ENCODE data around the gene WIPF3. TPM values are rescaled to one million over a fixed set of nuclear protein-coding genes. Genes with fewer than 3 reads are reported as not detected.

Gene WIPF3
- total RNA-seq, 2 donors from 2014 or later: 5.2 to 7.2 TPM

DNA sequence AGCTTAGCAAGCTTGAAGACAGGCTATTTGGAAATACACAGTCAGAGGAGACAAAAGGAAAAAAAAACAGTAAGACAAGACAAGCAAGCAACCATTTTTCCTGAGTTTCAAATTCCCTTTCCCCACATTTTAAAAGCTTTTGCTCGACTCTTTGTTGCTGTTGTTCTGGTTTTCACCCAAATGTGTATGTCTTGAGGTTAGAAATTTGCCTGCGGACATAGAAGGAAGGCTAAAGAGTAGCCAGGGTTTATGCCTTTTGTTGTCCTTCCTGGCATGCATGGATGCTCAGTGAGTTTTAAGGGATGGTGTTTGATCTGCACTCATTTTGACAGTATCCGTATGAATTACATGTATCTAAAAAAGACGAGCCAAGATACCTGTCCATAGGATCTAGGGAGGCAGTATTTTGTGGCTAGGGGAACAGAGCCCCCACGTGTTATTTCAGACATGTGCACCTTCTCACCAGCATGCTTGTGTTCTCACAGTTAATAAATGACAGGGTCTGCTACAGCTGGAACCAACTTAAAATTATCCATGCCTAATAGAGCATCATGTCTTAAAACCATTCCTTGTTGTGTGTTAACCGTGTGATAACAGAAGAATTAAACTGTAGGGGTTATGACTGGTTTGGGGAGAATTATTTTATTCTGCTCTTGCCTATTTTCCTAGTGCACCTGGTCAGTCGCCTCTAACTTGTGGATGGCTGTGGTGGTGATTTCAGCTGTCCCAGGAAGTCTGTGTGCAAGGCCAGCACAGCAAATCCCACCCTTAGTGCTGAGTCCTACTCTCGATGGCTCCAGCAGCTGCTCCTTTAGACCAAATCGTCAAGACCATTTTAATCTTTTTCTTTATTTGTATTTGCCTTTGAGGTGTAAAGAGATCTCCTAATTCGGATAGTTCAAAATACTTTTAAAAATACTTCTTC is 9.1 kb downstream of the WIPF3 start:
- H3K36me3 ChIP-seq (ENCODE audit: control insufficient read depth, insufficient read depth, low read length): no peaks in the 10 kb centered on the region
- TF ChIP-seq, protein P1, sequence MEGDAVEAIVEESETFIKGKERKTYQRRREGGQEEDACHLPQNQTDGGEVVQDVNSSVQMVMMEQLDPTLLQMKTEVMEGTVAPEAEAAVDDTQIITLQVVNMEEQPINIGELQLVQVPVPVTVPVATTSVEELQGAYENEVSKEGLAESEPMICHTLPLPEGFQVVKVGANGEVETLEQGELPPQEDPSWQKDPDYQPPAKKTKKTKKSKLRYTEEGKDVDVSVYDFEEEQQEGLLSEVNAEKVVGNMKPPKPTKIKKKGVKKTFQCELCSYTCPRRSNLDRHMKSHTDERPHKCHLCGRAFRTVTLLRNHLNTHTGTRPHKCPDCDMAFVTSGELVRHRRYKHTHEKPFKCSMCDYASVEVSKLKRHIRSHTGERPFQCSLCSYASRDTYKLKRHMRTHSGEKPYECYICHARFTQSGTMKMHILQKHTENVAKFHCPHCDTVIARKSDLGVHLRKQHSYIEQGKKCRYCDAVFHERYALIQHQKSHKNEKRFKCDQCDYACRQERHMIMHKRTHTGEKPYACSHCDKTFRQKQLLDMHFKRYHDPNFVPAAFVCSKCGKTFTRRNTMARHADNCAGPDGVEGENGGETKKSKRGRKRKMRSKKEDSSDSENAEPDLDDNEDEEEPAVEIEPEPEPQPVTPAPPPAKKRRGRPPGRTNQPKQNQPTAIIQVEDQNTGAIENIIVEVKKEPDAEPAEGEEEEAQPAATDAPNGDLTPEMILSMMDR (conservative IDR thresholded peaks at IDR 0.05): no peak
- no peak overlapping the region for H3K4me3 ChIP-seq (ENCODE audit: low read length)
- no peaks in the 10 kb centered on the region for H3K4me1 ChIP-seq (ENCODE audit: control insufficient read depth, insufficient read depth, low read length)
- no peak overlapping the region for H3K27ac Mint-ChIP-seq
- no peaks in the 10 kb centered on the region for H3K36me3 Mint-ChIP-seq (ENCODE audit: low read depth)
- 87 to 89% methylated on average over 5 to 9 of the region's 10 CpGs for WGBS, 2 experiments (ENCODE audit: insufficient coverage in 1 of 2, insufficient read length in 1 of 2)
- H3K27me3 Mint-ChIP-seq (ENCODE audit: insufficient read depth): no peaks in the 10 kb centered on the region
- no peak for DNase-seq
- no peaks in the 10 kb centered on the region for H3K9me3 ChIP-seq (ENCODE audit: control insufficient read depth, low read length)
- no peak overlapping the region for H3K4me3 Mint-ChIP-seq
- H3K27me3 ChIP-seq (ENCODE audit: control insufficient read depth, insufficient read depth, low read length, poor library complexity, severe bottlenecking): no peaks in the 10 kb centered on the region
- no peak overlapping the region for H3K27ac ChIP-seq (ENCODE audit: low read depth, low read length)
- H3K4me1 Mint-ChIP-seq: peaks cover 7% of the 10 kb centered on the region
- H3K9ac ChIP-seq (ENCODE audit: extremely low read depth, low read length, poor library complexity, severe bottlenecking): no peak overlapping the region
- H3K9me3 Mint-ChIP-seq: no peaks in the 10 kb centered on the region

DNA sequence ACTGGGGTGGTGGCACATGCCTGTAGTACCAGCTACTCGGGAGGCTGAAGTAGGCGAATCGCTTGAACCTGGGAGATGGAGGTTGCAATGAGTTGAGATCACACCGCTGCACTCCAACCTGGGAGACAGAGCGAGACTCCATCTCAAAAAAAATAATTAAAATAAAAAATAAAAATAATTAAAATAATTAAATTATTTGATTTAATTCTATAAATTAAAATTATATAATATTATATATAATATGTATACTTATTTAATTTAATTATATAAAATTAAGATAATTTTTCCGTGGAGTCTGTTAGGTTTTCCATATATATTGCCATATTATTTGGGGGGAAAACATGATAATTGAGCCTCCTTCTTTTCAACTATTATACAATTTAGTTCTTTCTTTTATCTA is 12.0 kb downstream of the WIPF3 start:
- Mint-ChIP-seq H3K4me3 (no peak overlapping the region), H3K36me3 (ENCODE audit: low read depth) (no peaks in the 10 kb centered on the region), H3K27me3 (ENCODE audit: insufficient read depth) (no peaks in the 10 kb centered on the region), H3K27ac (no peak overlapping the region), H3K9me3 (no peaks in the 10 kb centered on the region), H3K4me1 (peaks cover 7% of the 10 kb centered on the region)
- Histone ChIP-seq H3K9ac (ENCODE audit: extremely low read depth, low read length, poor library complexity, severe bottlenecking) (no peak overlapping the region), H3K27me3 (ENCODE audit: control insufficient read depth, insufficient read depth, low read length, poor library complexity, severe bottlenecking) (no peaks in the 10 kb centered on the region), H3K9me3 (ENCODE audit: control insufficient read depth, low read length) (no peaks in the 10 kb centered on the region), H3K36me3 (ENCODE audit: control insufficient read depth, insufficient read depth, low read length) (no peaks in the 10 kb centered on the region), H3K4me1 (ENCODE audit: control insufficient read depth, insufficient read depth, low read length) (no peaks in the 10 kb centered on the region), H3K4me3 (ENCODE audit: low read length) (no peak overlapping the region), H3K27ac (ENCODE audit: low read depth, low read length) (no peak overlapping the region)
- DNase-seq: no peak
- 100% methylated on average over 3 of the region's 6 CpGs; no CpG with 5 or more reads in 1 of the 2 experiments for whole genome bisulfite sequencing, 2 experiments (ENCODE audit: insufficient coverage in 1 of 2, insufficient read length in 1 of 2)
- TF ChIP-seq, protein P1 (conservative IDR thresholded peaks at IDR 0.05): no peak

DNA sequence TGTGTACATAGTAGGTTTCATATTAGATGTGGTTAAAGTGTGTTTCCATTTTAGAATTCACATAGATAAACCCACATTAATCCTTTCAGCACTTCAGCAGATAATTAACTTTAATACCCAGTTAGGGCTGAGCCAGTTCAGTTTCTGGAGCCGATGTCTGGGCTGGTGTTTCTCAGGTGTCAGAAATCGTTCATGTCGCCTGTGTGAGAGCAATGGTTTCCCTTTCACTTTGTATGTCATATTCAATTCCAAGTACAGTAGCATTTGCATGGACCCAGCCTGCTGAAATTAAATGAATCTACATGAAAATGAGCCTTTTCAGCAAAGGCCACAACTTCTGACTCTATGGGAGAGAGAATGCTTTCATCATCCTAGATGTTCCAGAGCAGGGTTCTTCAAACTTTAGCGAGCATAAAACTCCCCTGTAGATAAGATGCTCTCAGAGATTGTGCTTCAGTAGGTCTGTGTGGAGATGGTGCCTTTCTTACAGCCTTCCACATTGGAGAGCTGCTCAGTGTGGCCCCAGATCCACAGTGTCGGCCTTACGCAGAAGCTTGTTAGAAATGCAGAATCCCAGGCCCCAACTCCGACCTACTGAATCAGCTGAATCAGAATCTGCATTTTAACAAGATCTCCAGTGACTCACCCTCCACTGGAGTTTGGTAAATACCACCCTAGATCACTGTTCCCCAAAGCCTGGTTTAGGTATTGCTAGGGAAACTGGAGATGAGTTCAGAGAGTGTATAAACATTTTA is 19.6 kb downstream of the WIPF3 start:
- no peaks in the 10 kb centered on the region for H3K27me3 ChIP-seq (ENCODE audit: control insufficient read depth, insufficient read depth, low read length, poor library complexity, severe bottlenecking)
- H3K36me3 ChIP-seq (ENCODE audit: control insufficient read depth, insufficient read depth, low read length): no peaks in the 10 kb centered on the region
- Mint-ChIP-seq H3K27me3 (ENCODE audit: insufficient read depth) (no peaks in the 10 kb centered on the region), H3K9me3 (peaks cover 8% of the 10 kb centered on the region), H3K4me1 (peaks cover 7% of the 10 kb centered on the region), H3K4me3 (no peak overlapping the region), H3K36me3 (ENCODE audit: low read depth) (peaks cover 4% of the 10 kb centered on the region), H3K27ac (no peak overlapping the region)
- H3K9me3 ChIP-seq (ENCODE audit: control insufficient read depth, low read length): no peaks in the 10 kb centered on the region
- DNase-seq: no peak
- no peak overlapping the region for H3K27ac ChIP-seq (ENCODE audit: low read depth, low read length)
- WGBS, 2 experiments (ENCODE audit: insufficient coverage in 1 of 2, insufficient read length in 1 of 2): 80 to 92% methylated on average over 6 to 7 of the region's 7 CpGs
- no peak overlapping the region for H3K9ac ChIP-seq (ENCODE audit: extremely low read depth, low read length, poor library complexity, severe bottlenecking)
- H3K4me1 ChIP-seq (ENCODE audit: control insufficient read depth, insufficient read depth, low read length): no peaks in the 10 kb centered on the region
- TF ChIP-seq, protein P1 (conservative IDR thresholded peaks at IDR 0.05): no peak
- no peak overlapping the region for H3K4me3 ChIP-seq (ENCODE audit: low read length)

Measured in endodermal cell (in vitro differentiated cells).